ENCODE measurements around the gene NPLOC4. TPM values are rescaled to one million over a fixed set of nuclear protein-coding genes. Genes with fewer than 3 reads are reported as not detected.

Gene NPLOC4
- total RNA-seq, 6 donors from 2014 or later, result 59.9 to 373 (median 87.4) TPM

- Histone ChIP-seq H3K27ac (no peak overlapping the region), H3K27me3 (no peaks in the 10 kb centered on the region), H3K4me3 (no peak overlapping the region), H3K9me3 (no peaks in the 10 kb centered on the region), H3K4me1 (peaks cover 10 to 20% (median 16%) of the 10 kb centered on the region in 4 donors), H3K36me3 (peaks cover 23 to 65% (median 50%) of the 10 kb centered on the region in 4 donors)
- no peak for DNase-seq
- TF ChIP-seq POLR2A (IDR thresholded peaks at IDR 0.05) (no peak), CTCF (IDR thresholded peaks at IDR 0.05) (no peak), POLR2AphosphoS5 (IDR thresholded peaks at IDR 0.05) (no peak), EP300 (IDR thresholded peaks at IDR 0.05) (no peak)
- no peak for ATAC-seq (ENCODE audit: low FRiP score in 2 of 2)
- WGBS, 2 donors, result 93 to 97% methylated on average over 13 to 17 of the region's 17 CpGs
Observed at GRCh38 chr17:81573794-81574642, 62.9 kb downstream of the NPLOC4 start.

GRCh38 chr17:81572563-81573168 is 64.2 kb downstream of the NPLOC4 start:
- Histone ChIP-seq H3K36me3 (peaks cover 23 to 77% (median 61%) of the 10 kb centered on the region in 4 donors), H3K9me3 (no peaks in the 10 kb centered on the region), H3K27ac (no peak overlapping the region), H3K27me3 (no peaks in the 10 kb centered on the region), H3K4me1 (peaks cover 10 to 20% (median 12%) of the 10 kb centered on the region in 4 donors), H3K4me3 (no peak overlapping the region)
- TF ChIP-seq CTCF (IDR thresholded peaks at IDR 0.05) (no peak), EP300 (IDR thresholded peaks at IDR 0.05) (no peak), POLR2A (IDR thresholded peaks at IDR 0.05) (no peak), POLR2AphosphoS5 (IDR thresholded peaks at IDR 0.05) (no peak)
- WGBS, 2 donors, result 93 to 96% methylated on average over 12 of the region's 12 CpGs
- no peak for DNase-seq
- no peak for ATAC-seq (ENCODE audit: low FRiP score in 2 of 2)

- Histone ChIP-seq H3K27me3 (no peaks in the 10 kb centered on the region), H3K4me1 (peaks cover 17 to 20% (median 19%) of the 10 kb centered on the region in 4 donors), H3K27ac (no peak overlapping the region), H3K4me3 (no peak overlapping the region), H3K9me3 (no peaks in the 10 kb centered on the region), H3K36me3 (peaks cover 23 to 88% (median 70%) of the 10 kb centered on the region in 4 donors)
- WGBS, 2 donors, result 91 to 92% methylated on average over 11 of the region's 11 CpGs
- no peak for ATAC-seq (ENCODE audit: low FRiP score in 2 of 2)
- DNase-seq, result no peak
- no peak for TF ChIP-seq POLR2A (IDR thresholded peaks at IDR 0.05)
- TF ChIP-seq EP300 (IDR thresholded peaks at IDR 0.05), result no peak
- TF ChIP-seq CTCF (IDR thresholded peaks at IDR 0.05), result no peak
- TF ChIP-seq POLR2AphosphoS5 (IDR thresholded peaks at IDR 0.05), result no peak
Observed at GRCh38 chr17:81570964-81571363, 65.9 kb downstream of the NPLOC4 start.

DNA sequence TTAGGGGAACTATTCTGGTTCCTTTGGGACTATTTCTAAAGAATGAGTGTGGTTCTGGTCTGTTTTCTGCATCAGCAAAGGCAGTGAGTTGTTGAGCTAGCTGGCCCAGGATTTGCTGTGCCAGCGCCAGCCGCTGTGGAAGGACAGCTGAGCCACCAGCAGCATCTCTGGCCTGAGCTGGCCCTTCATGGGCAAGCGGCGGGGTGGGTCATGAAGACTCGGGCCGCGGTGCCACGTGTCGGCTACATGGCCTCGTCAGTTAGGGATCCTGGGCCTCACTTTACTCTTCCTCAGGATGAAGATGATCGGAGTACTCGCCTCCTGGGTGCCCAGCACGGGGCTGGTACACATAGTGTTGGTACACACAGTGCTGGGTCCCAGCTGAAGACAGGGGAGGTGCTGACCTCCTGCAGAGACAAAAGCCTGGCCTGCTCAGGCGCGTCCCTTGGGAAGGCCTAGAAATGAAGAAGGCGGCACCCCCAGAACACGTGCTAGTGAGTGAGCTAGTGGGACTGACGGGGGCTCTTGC is 66.9 kb downstream of the NPLOC4 start:
- no peaks in the 10 kb centered on the region for H3K9me3 ChIP-seq
- ATAC-seq (ENCODE audit: low FRiP score in 2 of 2) (no peak), DNase-seq (no peak)
- H3K27ac ChIP-seq, result no peak overlapping the region
- peaks cover 29 to 90% (median 71%) of the 10 kb centered on the region in 4 donors for H3K36me3 ChIP-seq
- no peak overlapping the region for H3K4me3 ChIP-seq
- WGBS, 2 donors, result 94 to 98% methylated on average over 7 to 18 of the region's 18 CpGs
- peaks cover 21 to 29% (median 25%) of the 10 kb centered on the region in 4 donors for H3K4me1 ChIP-seq
- H3K27me3 ChIP-seq, result no peaks in the 10 kb centered on the region
- TF ChIP-seq POLR2AphosphoS5 (IDR thresholded peaks at IDR 0.05) (no peak), POLR2A (IDR thresholded peaks at IDR 0.05) (no peak), EP300 (IDR thresholded peaks at IDR 0.05) (no peak), CTCF (IDR thresholded peaks at IDR 0.05) (no peak)
